ENCODE results near the gene NPS. TPM values are rescaled to one million over a fixed set of nuclear protein-coding genes. Genes with fewer than 3 reads are reported as not detected.

NPS gene
- total RNA-seq, 1 donor from 2014 or later = not detected

Other genes with a start within 250 kb of the NPS start
- not detected in 2 replicates for gene FOXI2, start 187.9 kb downstream of the NPS start, total RNA-seq